ENCODE data around the gene KIAA1217.
"Not testable (repeated sequence)": the region's sequence is repeated elsewhere in the genome, so short reads cannot be mapped to it uniquely, and the experiment has no call there.

The KIAA1217 gene

GRCh38 chr10:24438800-24439199 is 229.9 kb downstream of the KIAA1217 start:
- H3K27me3 ChIP-seq (replicated peaks; ENCODE audit: control insufficient read depth, insufficient read depth, low read length): no peaks in the 10 kb centered on the region
- DNase-seq (ENCODE audit: low read depth): peak; percentile 53
- H3K9me3 ChIP-seq (ENCODE audit: control insufficient read depth, low read length): no peaks in the 10 kb centered on the region
- no peak overlapping the region for H3K4me3 ChIP-seq (ENCODE audit: low read length)
- H3K4me1 ChIP-seq (ENCODE audit: control insufficient read depth, insufficient read depth, low read length): peaks cover 10% of the 10 kb centered on the region
- no peak overlapping the region for H3K9ac ChIP-seq (ENCODE audit: low read length)
- H3K36me3 ChIP-seq (ENCODE audit: control insufficient read depth, insufficient read depth, low read length, severe bottlenecking): no peaks in the 10 kb centered on the region

GRCh38 chr10:24439935-24440334 is 231.0 kb downstream of the KIAA1217 start:
- Histone ChIP-seq H3K36me3 (ENCODE audit: control insufficient read depth, insufficient read depth, low read length, severe bottlenecking) (no peaks in the 10 kb centered on the region), H3K9ac (ENCODE audit: low read length) (no peak overlapping the region), H3K9me3 (ENCODE audit: control insufficient read depth, low read length) (no peaks in the 10 kb centered on the region), H3K4me1 (ENCODE audit: control insufficient read depth, insufficient read depth, low read length) (peaks cover 10% of the 10 kb centered on the region), H3K4me3 (ENCODE audit: low read length) (no peak overlapping the region), H3K27me3 (replicated peaks; ENCODE audit: control insufficient read depth, insufficient read depth, low read length) (no peaks in the 10 kb centered on the region)
- no peak for DNase-seq (ENCODE audit: low read depth)

GRCh38 chr10:24440817-24441797 is 232.2 kb downstream of the KIAA1217 start:
- Histone ChIP-seq H3K9me3 (ENCODE audit: control insufficient read depth, low read length) (no peaks in the 10 kb centered on the region), H3K4me3 (ENCODE audit: low read length) (no peak overlapping the region), H3K9ac (ENCODE audit: low read length) (no peak overlapping the region), H3K27me3 (replicated peaks; ENCODE audit: control insufficient read depth, insufficient read depth, low read length) (no peaks in the 10 kb centered on the region), H3K4me1 (ENCODE audit: control insufficient read depth, insufficient read depth, low read length) (peaks cover 3% of the 10 kb centered on the region), H3K36me3 (ENCODE audit: control insufficient read depth, insufficient read depth, low read length, severe bottlenecking) (no peaks in the 10 kb centered on the region)
- peak; percentile 25 for DNase-seq (ENCODE audit: low read depth)

- DNase-seq (ENCODE audit: low read depth): no peak
- peaks cover 9% of the 10 kb centered on the region for H3K4me1 ChIP-seq (ENCODE audit: control insufficient read depth, insufficient read depth, low read length)
- H3K9me3 ChIP-seq (ENCODE audit: control insufficient read depth, low read length): no peaks in the 10 kb centered on the region
- no peak overlapping the region for H3K9ac ChIP-seq (ENCODE audit: low read length)
- H3K36me3 ChIP-seq (ENCODE audit: control insufficient read depth, insufficient read depth, low read length, severe bottlenecking): no peaks in the 10 kb centered on the region
- no peaks in the 10 kb centered on the region for H3K27me3 ChIP-seq (replicated peaks; ENCODE audit: control insufficient read depth, insufficient read depth, low read length)
- H3K4me3 ChIP-seq (ENCODE audit: low read length): no peak overlapping the region
These were observed 233.3 kb downstream of the KIAA1217 start for GRCh38 chr10:24442234-24442633.

- H3K27me3 ChIP-seq (replicated peaks; ENCODE audit: control insufficient read depth, insufficient read depth, low read length); H3K9me3 ChIP-seq (ENCODE audit: control insufficient read depth, low read length); H3K9ac ChIP-seq (ENCODE audit: low read length); H3K4me3 ChIP-seq (ENCODE audit: low read length); H3K4me1 ChIP-seq (ENCODE audit: control insufficient read depth, insufficient read depth, low read length); H3K36me3 ChIP-seq (ENCODE audit: control insufficient read depth, insufficient read depth, low read length, severe bottlenecking); DNase-seq (ENCODE audit: low read depth): not testable (repeated sequence)
These were observed 233.8 kb downstream of the KIAA1217 start for GRCh38 chr10:24442641-24443174.

GRCh38 chr10:24444337-24444736 is 235.4 kb downstream of the KIAA1217 start:
- DNase-seq (ENCODE audit: low read depth): peak; percentile 53
- no peaks in the 10 kb centered on the region for H3K36me3 ChIP-seq (ENCODE audit: control insufficient read depth, insufficient read depth, low read length, severe bottlenecking)
- no peak overlapping the region for H3K4me3 ChIP-seq (ENCODE audit: low read length)
- no peaks in the 10 kb centered on the region for H3K9me3 ChIP-seq (ENCODE audit: control insufficient read depth, low read length)
- H3K4me1 ChIP-seq (ENCODE audit: control insufficient read depth, insufficient read depth, low read length): peaks cover 23% of the 10 kb centered on the region
- no peak overlapping the region for H3K9ac ChIP-seq (ENCODE audit: low read length)
- H3K27me3 ChIP-seq (replicated peaks; ENCODE audit: control insufficient read depth, insufficient read depth, low read length): no peaks in the 10 kb centered on the region

GRCh38 chr10:24445958-24446357 is 237.0 kb downstream of the KIAA1217 start:
- H3K27me3 ChIP-seq (replicated peaks; ENCODE audit: control insufficient read depth, insufficient read depth, low read length); H3K9me3 ChIP-seq (ENCODE audit: control insufficient read depth, low read length); DNase-seq (ENCODE audit: low read depth): not testable (repeated sequence)

GRCh38 chr10:24446739-24447138 is 237.8 kb downstream of the KIAA1217 start:
- Histone ChIP-seq H3K4me1 (ENCODE audit: control insufficient read depth, insufficient read depth, low read length) (peaks cover 30% of the 10 kb centered on the region), H3K9ac (ENCODE audit: low read length) (no peak overlapping the region), H3K4me3 (ENCODE audit: low read length) (no peak overlapping the region), H3K27me3 (replicated peaks; ENCODE audit: control insufficient read depth, insufficient read depth, low read length) (no peaks in the 10 kb centered on the region), H3K9me3 (ENCODE audit: control insufficient read depth, low read length) (no peaks in the 10 kb centered on the region), H3K36me3 (ENCODE audit: control insufficient read depth, insufficient read depth, low read length, severe bottlenecking) (no peaks in the 10 kb centered on the region)
- peak; percentile 80 for DNase-seq (ENCODE audit: low read depth)

More at GRCh38 chr10:24445958-24446357, 237.0 kb downstream of the KIAA1217 start:
- H3K36me3 ChIP-seq (ENCODE audit: control insufficient read depth, insufficient read depth, low read length, severe bottlenecking); H3K9ac ChIP-seq (ENCODE audit: low read length); H3K4me3 ChIP-seq (ENCODE audit: low read length): not testable (repeated sequence)
- peaks cover 26% of the 10 kb centered on the region for H3K4me1 ChIP-seq (ENCODE audit: control insufficient read depth, insufficient read depth, low read length)

- peaks cover 37% of the 10 kb centered on the region for H3K4me1 ChIP-seq (ENCODE audit: control insufficient read depth, insufficient read depth, low read length)
- no peaks in the 10 kb centered on the region for H3K9me3 ChIP-seq (ENCODE audit: control insufficient read depth, low read length)
- no peaks in the 10 kb centered on the region for H3K36me3 ChIP-seq (ENCODE audit: control insufficient read depth, insufficient read depth, low read length, severe bottlenecking)
- H3K4me3 ChIP-seq (ENCODE audit: low read length): peak overlapping the region; percentile 74
- H3K9ac ChIP-seq (ENCODE audit: low read length): peak overlapping the region; percentile 76
- no peaks in the 10 kb centered on the region for H3K27me3 ChIP-seq (replicated peaks; ENCODE audit: control insufficient read depth, insufficient read depth, low read length)
- peak; percentile 47 for DNase-seq (ENCODE audit: low read depth)
These were observed 239.5 kb downstream of the KIAA1217 start for GRCh38 chr10:24448351-24448999.

- peaks cover 45% of the 10 kb centered on the region for H3K4me1 ChIP-seq (ENCODE audit: control insufficient read depth, insufficient read depth, low read length)
- H3K27me3 ChIP-seq (replicated peaks; ENCODE audit: control insufficient read depth, insufficient read depth, low read length): no peaks in the 10 kb centered on the region
- no peaks in the 10 kb centered on the region for H3K9me3 ChIP-seq (ENCODE audit: control insufficient read depth, low read length)
- H3K36me3 ChIP-seq (ENCODE audit: control insufficient read depth, insufficient read depth, low read length, severe bottlenecking): no peaks in the 10 kb centered on the region
- peak overlapping the region; percentile 76 for H3K9ac ChIP-seq (ENCODE audit: low read length)
- DNase-seq (ENCODE audit: low read depth): peak; percentile 71
- H3K4me3 ChIP-seq (ENCODE audit: low read length): peak overlapping the region; percentile 74
These were observed 240.4 kb downstream of the KIAA1217 start for GRCh38 chr10:24449321-24449740.

GRCh38 chr10:24449769-24450310 is 240.9 kb downstream of the KIAA1217 start:
- peak overlapping the region; percentile 76 for H3K9ac ChIP-seq (ENCODE audit: low read length)
- DNase-seq (ENCODE audit: low read depth): no peak
- peaks cover 47% of the 10 kb centered on the region for H3K4me1 ChIP-seq (ENCODE audit: control insufficient read depth, insufficient read depth, low read length)
- no peaks in the 10 kb centered on the region for H3K36me3 ChIP-seq (ENCODE audit: control insufficient read depth, insufficient read depth, low read length, severe bottlenecking)
- peak overlapping the region; percentile 74 for H3K4me3 ChIP-seq (ENCODE audit: low read length)
- H3K27me3 ChIP-seq (replicated peaks; ENCODE audit: control insufficient read depth, insufficient read depth, low read length): no peaks in the 10 kb centered on the region
- H3K9me3 ChIP-seq (ENCODE audit: control insufficient read depth, low read length): no peaks in the 10 kb centered on the region
